Measurements from ENCODE around the gene GSTM2.

DNA sequence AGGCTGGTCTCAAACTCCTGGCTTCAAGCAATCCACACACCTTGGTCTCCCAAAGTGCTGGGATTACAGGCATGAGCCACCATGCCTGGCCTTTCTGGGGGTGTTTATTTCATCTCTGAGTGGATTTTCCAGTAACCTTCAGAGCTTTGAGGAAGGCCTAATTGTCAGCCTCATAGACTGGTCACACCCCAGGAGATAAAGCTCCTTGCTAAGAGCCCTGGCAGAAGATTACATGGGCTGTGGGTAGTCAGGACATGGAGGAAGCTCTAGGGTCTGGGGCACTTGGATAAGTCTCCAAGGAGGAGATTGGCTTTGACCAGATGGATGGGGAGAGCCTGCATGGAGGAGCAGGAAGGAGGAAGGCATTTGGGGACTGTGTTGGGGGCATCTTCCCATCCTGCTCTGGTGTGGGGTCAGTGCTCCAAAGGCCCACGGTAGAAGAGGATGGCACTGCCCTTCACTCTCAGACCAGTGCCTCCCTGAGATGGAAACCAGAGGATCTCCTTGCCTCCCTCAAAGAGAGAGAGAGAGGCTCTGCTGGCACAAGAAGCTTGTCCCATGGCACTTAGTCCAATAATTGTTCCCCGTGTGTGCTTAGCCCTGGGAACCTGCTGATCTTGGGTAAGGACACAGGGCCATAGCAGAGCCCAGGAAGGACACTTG is 26.6 kb upstream of the GSTM2 start:
- TF ChIP-seq, protein P1, sequence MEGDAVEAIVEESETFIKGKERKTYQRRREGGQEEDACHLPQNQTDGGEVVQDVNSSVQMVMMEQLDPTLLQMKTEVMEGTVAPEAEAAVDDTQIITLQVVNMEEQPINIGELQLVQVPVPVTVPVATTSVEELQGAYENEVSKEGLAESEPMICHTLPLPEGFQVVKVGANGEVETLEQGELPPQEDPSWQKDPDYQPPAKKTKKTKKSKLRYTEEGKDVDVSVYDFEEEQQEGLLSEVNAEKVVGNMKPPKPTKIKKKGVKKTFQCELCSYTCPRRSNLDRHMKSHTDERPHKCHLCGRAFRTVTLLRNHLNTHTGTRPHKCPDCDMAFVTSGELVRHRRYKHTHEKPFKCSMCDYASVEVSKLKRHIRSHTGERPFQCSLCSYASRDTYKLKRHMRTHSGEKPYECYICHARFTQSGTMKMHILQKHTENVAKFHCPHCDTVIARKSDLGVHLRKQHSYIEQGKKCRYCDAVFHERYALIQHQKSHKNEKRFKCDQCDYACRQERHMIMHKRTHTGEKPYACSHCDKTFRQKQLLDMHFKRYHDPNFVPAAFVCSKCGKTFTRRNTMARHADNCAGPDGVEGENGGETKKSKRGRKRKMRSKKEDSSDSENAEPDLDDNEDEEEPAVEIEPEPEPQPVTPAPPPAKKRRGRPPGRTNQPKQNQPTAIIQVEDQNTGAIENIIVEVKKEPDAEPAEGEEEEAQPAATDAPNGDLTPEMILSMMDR (conservative IDR thresholded peaks at IDR 0.05; ENCODE audit: low read depth, low read length), result no peak
- no peak for TF ChIP-seq EZH2 (IDR thresholded peaks at IDR 0.05; ENCODE audit: borderline replicate concordance, low read depth, low read length, poor library complexity, severe bottlenecking)
